ENCODE data around the gene ADPGK. TPM values are rescaled to one million over a fixed set of nuclear protein-coding genes. Genes with fewer than 3 reads are reported as not detected.

Gene ADPGK
- polyA plus RNA-seq, 3 donors, result 138 to 283 (median 152) TPM

GRCh38 chr15:72754096-72754495, 29.5 kb downstream of the ADPGK start:
- H3K4me3 ChIP-seq (replicated peaks in 1 of 3; ENCODE audit: low read depth in 2 of 3, low read length in 3 of 3), result no peak overlapping the region
- H3K9ac ChIP-seq (ENCODE audit: insufficient read depth, low read length, poor library complexity, severe bottlenecking), result no peak overlapping the region
- Mint-ChIP-seq H3K27ac (peak overlapping the region in 1 of 7 donors; percentile 41), H3K4me1 (peaks cover 32% of the 10 kb centered on the region), H3K4me3 (no peak overlapping the region), H3K9me3 (no peaks in the 10 kb centered on the region), H3K27me3 (ENCODE audit: low read depth in 3 of 3) (no peaks in the 10 kb centered on the region), H3K36me3 (peaks cover 87 to 93% of the 10 kb centered on the region in 2 donors)
- WGBS (ENCODE audit: insufficient coverage), result 100% methylated on average over 1 of the region's 6 CpGs
- intact Hi-C loops (cut with micrococcal nuclease), result no loop called here
- H3K27me3 ChIP-seq (ENCODE audit: control insufficient read depth in 2 of 2, insufficient read depth in 2 of 2, low read length in 2 of 2), result no peaks in the 10 kb centered on the region
- no peak for TF ChIP-seq CTCF (IDR thresholded peaks at IDR 0.05)
- H3K4me1 ChIP-seq (ENCODE audit: control insufficient read depth in 1 of 2, insufficient read depth in 2 of 2, low read length in 2 of 2), result peaks cover 28% of the 10 kb centered on the region in 2 donors
- H3K4me2 ChIP-seq (replicated peaks; ENCODE audit: extremely low read depth, low read length, poor library complexity, severe bottlenecking), result no peak overlapping the region
- peaks cover 80 to 96% of the 10 kb centered on the region in 2 donors for H3K36me3 ChIP-seq (replicated peaks in 1 of 2; ENCODE audit: control insufficient read depth in 1 of 2, insufficient read depth in 2 of 2, low read length in 2 of 2)
- no peaks in the 10 kb centered on the region for H3K9me3 ChIP-seq (replicated peaks in 1 of 2; ENCODE audit: control insufficient read depth in 1 of 2, insufficient read depth in 1 of 2, low read length in 2 of 2)
- no peak overlapping the region for H2AFZ ChIP-seq (ENCODE audit: insufficient read depth, low read depth, low read length, poor library complexity, severe bottlenecking)
- no peak for DNase-seq
- peaks cover 9% of the 10 kb centered on the region for H3K79me2 ChIP-seq (ENCODE audit: insufficient read depth, low read length)
- no peak overlapping the region for H3K27ac ChIP-seq (ENCODE audit: low read depth in 1 of 2, low read length in 2 of 2)
- peaks cover 91% of the 10 kb centered on the region for H4K20me1 ChIP-seq (ENCODE audit: insufficient read depth, low read length)

GRCh38 chr15:72751751-72752455, 31.7 kb downstream of the ADPGK start:
- Histone ChIP-seq H3K4me1 (ENCODE audit: control insufficient read depth in 1 of 2, insufficient read depth in 2 of 2, low read length in 2 of 2) (peaks cover 28% of the 10 kb centered on the region in 2 donors), H3K79me2 (ENCODE audit: insufficient read depth, low read length) (peaks cover 9% of the 10 kb centered on the region), H3K9ac (ENCODE audit: insufficient read depth, low read length, poor library complexity, severe bottlenecking) (no peak overlapping the region), H3K4me3 (replicated peaks in 1 of 3; ENCODE audit: low read depth in 2 of 3, low read length in 3 of 3) (no peak overlapping the region), H3K27ac (ENCODE audit: low read depth in 1 of 2, low read length in 2 of 2) (peak overlapping the region; percentile 52 to 73), H4K20me1 (ENCODE audit: insufficient read depth, low read length) (peaks cover 76% of the 10 kb centered on the region), H3K27me3 (ENCODE audit: control insufficient read depth in 2 of 2, insufficient read depth in 2 of 2, low read length in 2 of 2) (no peaks in the 10 kb centered on the region), H3K36me3 (replicated peaks in 1 of 2; ENCODE audit: control insufficient read depth in 1 of 2, insufficient read depth in 2 of 2, low read length in 2 of 2) (peaks cover 61 to 94% of the 10 kb centered on the region in 2 donors), H3K4me2 (replicated peaks; ENCODE audit: extremely low read depth, low read length, poor library complexity, severe bottlenecking) (peak overlapping the region; percentile 3), H2AFZ (ENCODE audit: insufficient read depth, low read depth, low read length, poor library complexity, severe bottlenecking) (no peak overlapping the region), H3K9me3 (replicated peaks in 1 of 2; ENCODE audit: control insufficient read depth in 1 of 2, insufficient read depth in 1 of 2, low read length in 2 of 2) (no peaks in the 10 kb centered on the region)
- H3K4me3 Mint-ChIP-seq, result no peak overlapping the region
- intact Hi-C loops (cut with micrococcal nuclease), result no loop called here
- DNase-seq, result peak; percentile 32 to 46 (median 32)
- WGBS (ENCODE audit: insufficient coverage), result 0% methylated on average over 4 of the region's 9 CpGs
- peaks cover 32% of the 10 kb centered on the region for H3K4me1 Mint-ChIP-seq
- peaks cover 77 to 86% of the 10 kb centered on the region in 2 donors for H3K36me3 Mint-ChIP-seq
- H3K9me3 Mint-ChIP-seq, result no peaks in the 10 kb centered on the region
- no peaks in the 10 kb centered on the region for H3K27me3 Mint-ChIP-seq (ENCODE audit: low read depth in 3 of 3)
- peak overlapping the region in 6 of 7 donors; percentile 64 to 87 (median 72) for H3K27ac Mint-ChIP-seq
- no peak for TF ChIP-seq CTCF (IDR thresholded peaks at IDR 0.05)
